ENCODE data around the gene TRIM59. TPM values are rescaled to one million over a fixed set of nuclear protein-coding genes. Genes with fewer than 3 reads are reported as not detected.

Gene TRIM59
- polyA plus RNA-seq, 1 of the 3 experiments (the other 2 are of a cell fraction), result 4.1 TPM

DNA sequence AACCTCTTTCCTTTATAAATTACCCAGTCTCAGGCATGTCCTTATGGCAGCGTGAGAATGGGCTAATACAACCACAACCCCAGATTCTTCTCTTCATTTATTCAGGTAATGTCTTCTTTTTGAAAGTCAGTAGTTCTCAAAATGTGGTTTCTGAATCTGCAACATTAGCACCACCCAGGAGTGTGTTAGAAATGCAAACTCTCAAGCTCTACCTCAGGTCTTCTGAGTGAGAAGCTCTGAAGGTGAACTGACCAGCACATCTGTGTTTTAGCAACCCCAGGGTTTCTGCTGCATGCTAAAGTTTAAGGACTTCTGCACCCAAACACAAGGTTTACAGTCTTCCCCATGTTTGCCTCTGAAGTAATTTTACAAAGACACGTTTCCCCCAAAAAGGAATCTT is 22.3 kb upstream of the TRIM59 start:
- ChIA-PET POLR2A (no interaction called here), CTCF (no interaction called here)
- TF ChIP-seq RCOR1 (IDR thresholded peaks at IDR 0.05; ENCODE audit: low read length) (no peak), SIN3A (IDR thresholded peaks at IDR 0.05; ENCODE audit: borderline replicate concordance, low read depth, low read length) (no peak), RAD21 (IDR thresholded peaks at IDR 0.05; ENCODE audit: low read length) (no peak), EZH2phosphoT487 (IDR thresholded peaks at IDR 0.05; ENCODE audit: borderline replicate concordance, low read depth) (no peak), ELF1 (IDR thresholded peaks at IDR 0.05) (no peak), TCF12 (IDR thresholded peaks at IDR 0.05) (no peak), JUND (IDR thresholded peaks at IDR 0.05) (no peak), FOSL2 (IDR thresholded peaks at IDR 0.05; ENCODE audit: borderline replicate concordance, low read depth) (no peak), CHD2 (IDR thresholded peaks at IDR 0.05; ENCODE audit: low read length, partially characterized antibody) (no peak), ZBTB33 (IDR thresholded peaks at IDR 0.05; ENCODE audit: borderline replicate concordance, low read depth) (no peak), NFIC (IDR thresholded peaks at IDR 0.05; ENCODE audit: borderline replicate concordance) (no peak), EP300 (IDR thresholded peaks at IDR 0.05; ENCODE audit: borderline replicate concordance in 1 of 2, low read depth in 1 of 2, low read length in 1 of 2) (no peak), MEF2A (IDR thresholded peaks at IDR 0.05; ENCODE audit: borderline replicate concordance, low read depth) (no peak), MXI1 (IDR thresholded peaks at IDR 0.05; ENCODE audit: low read depth, low read length) (no peak), YY1 (IDR thresholded peaks at IDR 0.05; ENCODE audit: low read depth) (no peak), FOXM1 (IDR thresholded peaks at IDR 0.05; ENCODE audit: low read depth) (no peak), NRF1 (IDR thresholded peaks at IDR 0.05; ENCODE audit: low read depth, low read length) (no peak), RXRA (IDR thresholded peaks at IDR 0.05; ENCODE audit: borderline replicate concordance, low read depth) (no peak), RFX5 (IDR thresholded peaks at IDR 0.05; ENCODE audit: low read length) (no peak), MAX (IDR thresholded peaks at IDR 0.05; ENCODE audit: low read depth) (no peak)
- Histone ChIP-seq H3K4me2 (no peak overlapping the region), H3F3A (replicated peaks; ENCODE audit: insufficient read depth) (peaks cover 39% of the 10 kb centered on the region), H3K9me3 (no peaks in the 10 kb centered on the region), H3K9ac (no peak overlapping the region), H2AFZ (ENCODE audit: low read depth) (no peak overlapping the region), H3K27me3 (ENCODE audit: insufficient read depth) (no peaks in the 10 kb centered on the region), H3K36me3 (replicated peaks in 1 of 2; ENCODE audit: control insufficient read depth in 1 of 2, insufficient read depth in 2 of 2, low read length in 1 of 2) (no peaks in the 10 kb centered on the region), H3K27ac (ENCODE audit: low read depth in 2 of 2, low read length in 1 of 2) (no peak overlapping the region), H3K4me1 (ENCODE audit: control insufficient read depth in 1 of 2, insufficient read depth in 2 of 2, low read depth in 1 of 2, low read length in 1 of 2) (peaks cover 17 to 22% of the 10 kb centered on the region in 2 experiments), H3K9me2 (no peaks in the 10 kb centered on the region), H4K20me1 (ENCODE audit: insufficient read depth) (no peaks in the 10 kb centered on the region), H3K4me3 (ENCODE audit: low read depth in 2 of 2, low read length in 1 of 2) (no peak overlapping the region), H3K79me2 (ENCODE audit: insufficient read depth) (no peaks in the 10 kb centered on the region)
- 58% methylated on average over 2 of the region's 2 CpGs for WGBS (ENCODE audit: low lambda C conversion rate)
- no peak for DNase-seq

- POLR2A ChIA-PET, result no interaction called here
- WGBS (ENCODE audit: low lambda C conversion rate), result 75% methylated on average over 5 of the region's 5 CpGs
- no peak for TF ChIP-seq GABPA (IDR thresholded peaks at IDR 0.05; ENCODE audit: low read depth)
- TF ChIP-seq ELF1 (IDR thresholded peaks at IDR 0.05), result no peak
- no peak for TF ChIP-seq RXRA (IDR thresholded peaks at IDR 0.05; ENCODE audit: borderline replicate concordance, low read depth)
- TF ChIP-seq, protein P1, sequence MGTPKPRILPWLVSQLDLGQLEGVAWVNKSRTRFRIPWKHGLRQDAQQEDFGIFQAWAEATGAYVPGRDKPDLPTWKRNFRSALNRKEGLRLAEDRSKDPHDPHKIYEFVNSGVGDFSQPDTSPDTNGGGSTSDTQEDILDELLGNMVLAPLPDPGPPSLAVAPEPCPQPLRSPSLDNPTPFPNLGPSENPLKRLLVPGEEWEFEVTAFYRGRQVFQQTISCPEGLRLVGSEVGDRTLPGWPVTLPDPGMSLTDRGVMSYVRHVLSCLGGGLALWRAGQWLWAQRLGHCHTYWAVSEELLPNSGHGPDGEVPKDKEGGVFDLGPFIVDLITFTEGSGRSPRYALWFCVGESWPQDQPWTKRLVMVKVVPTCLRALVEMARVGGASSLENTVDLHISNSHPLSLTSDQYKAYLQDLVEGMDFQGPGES (IDR thresholded peaks at IDR 0.05; ENCODE audit: low read depth, low read length), result no peak
- TF ChIP-seq TEAD4 (IDR thresholded peaks at IDR 0.05; ENCODE audit: borderline replicate concordance, insufficient read depth), result no peak
- TF ChIP-seq NFIC (IDR thresholded peaks at IDR 0.05; ENCODE audit: borderline replicate concordance), result no peak
- no peak for TF ChIP-seq RCOR1 (IDR thresholded peaks at IDR 0.05; ENCODE audit: low read length)
- TF ChIP-seq, protein P2, sequence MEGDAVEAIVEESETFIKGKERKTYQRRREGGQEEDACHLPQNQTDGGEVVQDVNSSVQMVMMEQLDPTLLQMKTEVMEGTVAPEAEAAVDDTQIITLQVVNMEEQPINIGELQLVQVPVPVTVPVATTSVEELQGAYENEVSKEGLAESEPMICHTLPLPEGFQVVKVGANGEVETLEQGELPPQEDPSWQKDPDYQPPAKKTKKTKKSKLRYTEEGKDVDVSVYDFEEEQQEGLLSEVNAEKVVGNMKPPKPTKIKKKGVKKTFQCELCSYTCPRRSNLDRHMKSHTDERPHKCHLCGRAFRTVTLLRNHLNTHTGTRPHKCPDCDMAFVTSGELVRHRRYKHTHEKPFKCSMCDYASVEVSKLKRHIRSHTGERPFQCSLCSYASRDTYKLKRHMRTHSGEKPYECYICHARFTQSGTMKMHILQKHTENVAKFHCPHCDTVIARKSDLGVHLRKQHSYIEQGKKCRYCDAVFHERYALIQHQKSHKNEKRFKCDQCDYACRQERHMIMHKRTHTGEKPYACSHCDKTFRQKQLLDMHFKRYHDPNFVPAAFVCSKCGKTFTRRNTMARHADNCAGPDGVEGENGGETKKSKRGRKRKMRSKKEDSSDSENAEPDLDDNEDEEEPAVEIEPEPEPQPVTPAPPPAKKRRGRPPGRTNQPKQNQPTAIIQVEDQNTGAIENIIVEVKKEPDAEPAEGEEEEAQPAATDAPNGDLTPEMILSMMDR (IDR thresholded peaks at IDR 0.05), result no peak
- TF ChIP-seq YY1 (IDR thresholded peaks at IDR 0.05; ENCODE audit: low read depth), result no peak
- TF ChIP-seq MXI1 (IDR thresholded peaks at IDR 0.05; ENCODE audit: low read depth, low read length), result no peak
- no peak for TF ChIP-seq FOXM1 (IDR thresholded peaks at IDR 0.05; ENCODE audit: low read depth)
- TF ChIP-seq SIN3A (IDR thresholded peaks at IDR 0.05; ENCODE audit: borderline replicate concordance, low read depth, low read length), result no peak
- TF ChIP-seq CHD2 (IDR thresholded peaks at IDR 0.05; ENCODE audit: low read length, partially characterized antibody), result no peak
Measured at GRCh38 chr3:160470181-160470580, 20.6 kb upstream of the TRIM59 start.

More at GRCh38 chr3:160470181-160470580, 20.6 kb upstream of the TRIM59 start:
- H3K9me3 ChIP-seq, result no peaks in the 10 kb centered on the region
- DNase-seq, result no peak
- no peaks in the 10 kb centered on the region for H3K9me2 ChIP-seq
- H2AFZ ChIP-seq (ENCODE audit: low read depth), result no peak overlapping the region
- CTCF ChIA-PET, result no interaction called here
- no peaks in the 10 kb centered on the region for H3K36me3 ChIP-seq (replicated peaks in 1 of 2; ENCODE audit: control insufficient read depth in 1 of 2, insufficient read depth in 2 of 2, low read length in 1 of 2)
- H3K4me1 ChIP-seq (ENCODE audit: control insufficient read depth in 1 of 2, insufficient read depth in 2 of 2, low read depth in 1 of 2, low read length in 1 of 2), result peaks cover 14 to 15% of the 10 kb centered on the region in 2 experiments
- H3F3A ChIP-seq (replicated peaks; ENCODE audit: insufficient read depth), result peaks cover 27% of the 10 kb centered on the region
- no peak overlapping the region for H3K9ac ChIP-seq
- H3K4me3 ChIP-seq (ENCODE audit: low read depth in 2 of 2, low read length in 1 of 2), result no peak overlapping the region
- no peak overlapping the region for H3K27ac ChIP-seq (ENCODE audit: low read depth in 2 of 2, low read length in 1 of 2)
- no peaks in the 10 kb centered on the region for H3K79me2 ChIP-seq (ENCODE audit: insufficient read depth)
- H3K27me3 ChIP-seq (ENCODE audit: insufficient read depth), result no peaks in the 10 kb centered on the region
- H3K4me2 ChIP-seq, result no peak overlapping the region
- H4K20me1 ChIP-seq (ENCODE audit: insufficient read depth), result no peaks in the 10 kb centered on the region
